Mesendoderm (in vitro differentiated cells): ENCODE results near the gene SCRT2.
"Not testable (repeated sequence)": the region's sequence is repeated elsewhere in the genome, so short reads cannot be mapped to it uniquely, and the experiment has no call there.

Source experiments
- DNase-seq: peaks from one replicate; pipeline ENCODE4 v3.0.0; 2013
- H2AK5ac ChIP-seq: 2 replicates; pipeline ENCODE4 v1.6.1; 2013; ENCODE audit warnings: low read length, inconsistent platforms
- H2BK120ac ChIP-seq: 2 replicates; pipeline ENCODE4 v1.6.1; 2013; ENCODE audit warnings: low read depth, mild to moderate bottlenecking, low read length, moderate library complexity, mixed read lengths
- H2BK15ac ChIP-seq: replicated peaks from 2 replicates; pipeline ENCODE4 v1.6.1; 2013; ENCODE audit warnings: low read depth, mild to moderate bottlenecking, moderate library complexity
- H2BK5ac ChIP-seq: 2 replicates; pipeline ENCODE4 v1.6.1; 2013; ENCODE audit warnings: low read length, inconsistent platforms
- H3K18ac ChIP-seq: 2 replicates; pipeline ENCODE4 v1.6.1; 2013; ENCODE audit warnings: mild to moderate bottlenecking, low read length, mixed read lengths
- H3K23ac ChIP-seq: one replicate; pipeline ENCODE4 v1.6.1; 2013; ENCODE audit warnings: low read length
- H3K27ac ChIP-seq: 2 replicates; pipeline ENCODE4 v1.5.1; 2013; ENCODE audit warnings: low read depth, mild to moderate bottlenecking, inconsistent platforms, low read length, moderate library complexity
- H3K27me3 ChIP-seq: 2 replicates; pipeline ENCODE4 v1.6.1; 2013; ENCODE audit warnings: low read length, control low read depth, mild to moderate bottlenecking, inconsistent platforms; ENCODE audit not compliant: insufficient read depth, poor library complexity
- H3K36me3 ChIP-seq: 2 replicates; pipeline ENCODE4 v1.6.1; 2013; ENCODE audit warnings: low read length, inconsistent platforms; ENCODE audit not compliant: control insufficient read depth, insufficient read depth
- H3K4ac ChIP-seq: one replicate; pipeline ENCODE4 v1.6.1; 2013; ENCODE audit warnings: low read depth, mild to moderate bottlenecking, low read length, moderate library complexity
- H3K4me1 ChIP-seq: 2 replicates; pipeline ENCODE4 v1.6.1; 2013; ENCODE audit warnings: low read depth, low read length, inconsistent platforms; ENCODE audit not compliant: control insufficient read depth
- H3K4me2 ChIP-seq: 2 replicates; pipeline ENCODE4 v1.6.1; 2013; ENCODE audit warnings: low read length
- H3K4me3 ChIP-seq: 2 replicates; pipeline ENCODE4 v1.5.1; 2013; ENCODE audit warnings: mild to moderate bottlenecking, low read length
- H3K56ac ChIP-seq: one replicate; pipeline ENCODE4 v1.6.1; 2013; ENCODE audit warnings: low read length
- H3K79me1 ChIP-seq: 2 replicates; pipeline ENCODE4 v1.6.1; 2013; ENCODE audit warnings: low read length, inconsistent platforms
- H3K79me2 ChIP-seq: 2 replicates; pipeline ENCODE4 v1.6.1; 2013; ENCODE audit warnings: mild to moderate bottlenecking, low read length; ENCODE audit not compliant: control insufficient read depth, insufficient read depth
- H3K9ac ChIP-seq: 2 replicates; pipeline ENCODE4 v1.6.1; 2013; ENCODE audit warnings: low read length, inconsistent platforms
- H4K5ac ChIP-seq: one replicate; pipeline ENCODE4 v1.6.1; 2013; ENCODE audit warnings: low read length
- H4K8ac ChIP-seq: one replicate; pipeline ENCODE4 v1.6.1; 2013; ENCODE audit warnings: low read depth, mild to moderate bottlenecking, control low read depth, low read length, moderate library complexity
- WGBS: extraction: QIAGEN DNeasy Blood & Tissue Kit; methylation state at CpG from one replicate; pipeline ENCODE4 v1.1.7; 2013; ENCODE audit warnings: low lambda C conversion rate, missing lambda C conversion rate; ENCODE audit not compliant: insufficient coverage; ENCODE audit errors: extremely low coverage; 5-methylcytosine and 5-hydroxymethylcytosine counted together

The SCRT2 gene

DNA sequence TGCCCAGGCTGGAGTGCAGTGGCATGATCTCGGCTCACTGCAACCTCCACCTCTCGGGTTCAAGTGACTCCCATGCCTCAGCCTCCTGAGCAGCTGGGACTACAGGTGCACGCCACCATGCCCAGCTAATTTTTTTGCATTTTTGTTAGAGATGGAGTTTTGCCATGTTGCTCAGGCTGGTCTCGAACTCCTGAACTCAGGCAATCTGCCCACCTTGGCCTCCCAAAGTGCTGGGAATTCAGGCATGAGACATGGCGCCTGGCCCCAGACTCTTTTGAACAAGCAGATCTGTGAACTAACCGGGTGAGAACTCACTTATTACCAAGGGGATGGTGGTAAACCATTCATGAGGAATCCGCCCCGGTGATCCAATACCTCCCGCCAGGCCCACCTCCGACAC lies 18.2 kb upstream of the SCRT2 start:
- DNase-seq, H3K4me2 ChIP-seq, H3K9ac ChIP-seq, H3K36me3 ChIP-seq, H2BK120ac ChIP-seq, H3K4ac ChIP-seq, H2BK5ac ChIP-seq, H3K4me3 ChIP-seq, H3K18ac ChIP-seq, H3K27ac ChIP-seq, H3K79me2 ChIP-seq, H4K5ac ChIP-seq, H3K79me1 ChIP-seq, H3K4me1 ChIP-seq, H4K8ac ChIP-seq, H3K56ac ChIP-seq, H3K27me3 ChIP-seq, H3K23ac ChIP-seq, H2BK15ac ChIP-seq, H2AK5ac ChIP-seq: not testable (repeated sequence)
- WGBS, result no CpG with 5 or more reads among the region's 10 CpGs

GRCh38 chr20:692044-692443 lies 16.4 kb upstream of the SCRT2 start:
- Histone ChIP-seq H3K56ac (no peak overlapping the region), H3K18ac (no peak overlapping the region), H3K79me2 (no peaks in the 10 kb centered on the region), H3K9ac (no peak overlapping the region), H2AK5ac (no peak overlapping the region), H2BK120ac (no peak overlapping the region), H4K8ac (no peak overlapping the region), H3K4me1 (no peaks in the 10 kb centered on the region), H3K79me1 (no peaks in the 10 kb centered on the region), H3K27ac (no peak overlapping the region), H3K23ac (no peak overlapping the region), H3K36me3 (no peaks in the 10 kb centered on the region), H2BK15ac (no peak overlapping the region), H3K27me3 (no peaks in the 10 kb centered on the region), H3K4me2 (no peak overlapping the region), H3K4me3 (no peak overlapping the region), H3K4ac (no peak overlapping the region), H2BK5ac (no peak overlapping the region), H4K5ac (no peak overlapping the region)
- no peak for DNase-seq
- no CpG with 5 or more reads among the region's 1 CpG for WGBS

- Histone ChIP-seq H3K18ac (no peak overlapping the region), H4K5ac (no peak overlapping the region), H4K8ac (no peak overlapping the region), H3K9ac (no peak overlapping the region), H3K27ac (no peak overlapping the region), H3K79me1 (no peaks in the 10 kb centered on the region), H3K23ac (no peak overlapping the region), H3K4me2 (no peak overlapping the region), H2BK5ac (no peak overlapping the region), H3K4me1 (no peaks in the 10 kb centered on the region), H2BK15ac (no peak overlapping the region), H2AK5ac (no peak overlapping the region), H3K79me2 (no peaks in the 10 kb centered on the region), H3K4ac (no peak overlapping the region), H3K56ac (no peak overlapping the region), H3K4me3 (no peak overlapping the region), H2BK120ac (no peak overlapping the region), H3K27me3 (no peaks in the 10 kb centered on the region), H3K36me3 (no peaks in the 10 kb centered on the region)
- DNase-seq, result no peak
- no CpG with 5 or more reads among the region's 1 CpG for WGBS
Observed at GRCh38 chr20:689947-690346, 14.3 kb upstream of the SCRT2 start.

DNA sequence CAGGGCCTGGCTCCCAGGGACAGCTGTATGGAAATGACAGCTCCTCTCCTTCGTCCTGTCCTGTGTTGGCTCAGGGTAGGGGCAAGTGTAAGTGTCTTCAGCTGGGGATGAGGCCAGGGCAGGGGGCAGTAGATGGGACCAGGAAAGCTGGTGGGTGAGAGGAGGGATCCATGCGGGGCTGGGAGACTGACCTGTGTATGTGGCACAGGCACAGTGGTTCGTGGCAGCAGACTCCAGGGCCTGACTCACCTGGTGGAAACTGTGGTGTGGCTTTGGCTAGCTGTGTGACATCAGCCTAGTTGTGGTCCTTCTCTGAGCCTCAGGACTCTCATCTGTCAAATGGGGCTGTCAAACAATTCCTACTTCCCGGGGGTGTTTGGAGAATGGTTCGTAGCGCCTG lies 13.7 kb upstream of the SCRT2 start:
- H3K79me1 ChIP-seq, result no peaks in the 10 kb centered on the region
- no peak for DNase-seq
- H3K79me2 ChIP-seq, result no peaks in the 10 kb centered on the region
- no peak overlapping the region for H3K23ac ChIP-seq
- H3K27me3 ChIP-seq, result no peaks in the 10 kb centered on the region
- H2BK120ac ChIP-seq, result no peak overlapping the region
- no peak overlapping the region for H3K4me2 ChIP-seq
- no peaks in the 10 kb centered on the region for H3K36me3 ChIP-seq
- WGBS, result no CpG with 5 or more reads among the region's 6 CpGs
- no peak overlapping the region for H4K5ac ChIP-seq
- H2BK15ac ChIP-seq, result no peak overlapping the region
- H2BK5ac ChIP-seq, result no peak overlapping the region
- H3K27ac ChIP-seq, result no peak overlapping the region
- no peaks in the 10 kb centered on the region for H3K4me1 ChIP-seq
- H3K4ac ChIP-seq, result no peak overlapping the region
- H3K4me3 ChIP-seq, result no peak overlapping the region
- no peak overlapping the region for H4K8ac ChIP-seq
- no peak overlapping the region for H3K18ac ChIP-seq
- H3K56ac ChIP-seq, result no peak overlapping the region
- no peak overlapping the region for H2AK5ac ChIP-seq
- H3K9ac ChIP-seq, result no peak overlapping the region

DNA sequence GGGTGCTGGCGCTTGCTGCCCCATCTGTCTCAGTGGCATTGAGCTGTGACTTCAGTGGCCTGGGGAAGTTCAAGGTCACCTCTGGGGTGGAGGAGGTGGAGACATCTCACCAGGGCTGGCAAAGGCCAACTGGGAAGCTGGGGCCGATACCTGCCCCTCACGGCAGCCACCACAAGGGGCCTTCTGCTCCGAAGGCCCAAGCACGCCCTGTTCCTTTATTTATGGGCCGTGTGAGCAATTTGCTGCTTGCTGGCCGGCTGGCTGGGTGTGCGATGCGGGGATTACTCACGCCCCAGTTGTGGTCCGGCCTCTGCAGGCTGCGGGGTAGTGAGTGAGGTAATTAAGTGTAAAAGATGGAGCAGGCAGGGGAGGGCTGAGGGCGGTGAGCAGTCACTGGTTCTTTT lies 13.2 kb upstream of the SCRT2 start:
- no peaks in the 10 kb centered on the region for H3K36me3 ChIP-seq
- H4K8ac ChIP-seq, result no peak overlapping the region
- no peak overlapping the region for H2AK5ac ChIP-seq
- no peaks in the 10 kb centered on the region for H3K79me1 ChIP-seq
- H3K4me2 ChIP-seq, result no peak overlapping the region
- no peak overlapping the region for H4K5ac ChIP-seq
- peak; percentile 77 for DNase-seq
- no peak overlapping the region for H2BK15ac ChIP-seq
- no peaks in the 10 kb centered on the region for H3K27me3 ChIP-seq
- no peak overlapping the region for H2BK5ac ChIP-seq
- no peak overlapping the region for H2BK120ac ChIP-seq
- no peak overlapping the region for H3K4me3 ChIP-seq
- H3K23ac ChIP-seq, result no peak overlapping the region
- no peak overlapping the region for H3K4ac ChIP-seq
- no peak overlapping the region for H3K18ac ChIP-seq
- no peak overlapping the region for H3K9ac ChIP-seq
- no peak overlapping the region for H3K27ac ChIP-seq
- WGBS, result no CpG with 5 or more reads among the region's 13 CpGs
- no peaks in the 10 kb centered on the region for H3K79me2 ChIP-seq
- peak overlapping the region; percentile 51 for H3K56ac ChIP-seq
- H3K4me1 ChIP-seq, result no peaks in the 10 kb centered on the region

DNA sequence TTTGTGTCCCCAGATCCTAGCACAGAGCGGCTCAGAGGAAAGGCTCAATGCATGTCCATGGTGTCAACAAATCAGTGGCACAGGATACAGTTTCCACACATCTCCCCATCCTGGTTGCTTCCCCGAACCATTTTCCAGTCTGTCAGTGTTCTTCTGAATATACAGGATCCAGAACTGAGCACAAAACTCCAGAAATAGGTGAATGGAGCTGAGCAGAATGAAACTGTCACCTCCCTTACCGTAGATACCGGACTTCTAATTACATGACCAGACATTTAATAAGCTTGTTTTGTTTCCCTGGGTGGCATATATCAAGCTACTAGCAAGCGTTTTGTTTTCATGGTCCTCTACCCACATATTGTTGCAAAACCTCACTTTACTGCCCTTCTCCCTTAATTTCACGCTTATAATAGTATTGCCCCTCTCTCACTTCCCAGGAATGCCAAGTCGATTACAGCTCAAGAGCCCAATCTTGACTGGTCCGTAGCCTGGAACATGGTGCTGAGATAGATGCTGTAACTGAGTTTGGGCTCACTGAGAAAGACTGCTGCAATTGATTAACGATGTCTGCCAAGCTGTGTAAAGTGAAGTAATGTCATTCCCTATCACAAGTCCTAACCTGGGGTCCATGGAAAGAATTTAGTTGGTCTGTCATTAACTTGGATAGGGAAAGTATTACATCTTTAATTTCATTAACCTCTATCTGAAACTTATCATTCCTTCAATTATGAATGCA lies 12.0 kb upstream of the SCRT2 start:
- no peak overlapping the region for H3K4me2 ChIP-seq
- no peak overlapping the region for H3K23ac ChIP-seq
- DNase-seq, result no peak
- H2BK5ac ChIP-seq, result no peak overlapping the region
- no peak overlapping the region for H3K56ac ChIP-seq
- no peaks in the 10 kb centered on the region for H3K27me3 ChIP-seq
- H3K27ac ChIP-seq, result no peak overlapping the region
- no CpG with 5 or more reads among the region's 9 CpGs for WGBS
- no peak overlapping the region for H3K4ac ChIP-seq
- H3K79me1 ChIP-seq, result no peaks in the 10 kb centered on the region
- no peak overlapping the region for H2AK5ac ChIP-seq
- H3K4me1 ChIP-seq, result no peaks in the 10 kb centered on the region
- H3K79me2 ChIP-seq, result no peaks in the 10 kb centered on the region
- no peak overlapping the region for H4K5ac ChIP-seq
- H4K8ac ChIP-seq, result no peak overlapping the region
- H3K4me3 ChIP-seq, result no peak overlapping the region
- H3K18ac ChIP-seq, result no peak overlapping the region
- H2BK15ac ChIP-seq, result no peak overlapping the region
- no peaks in the 10 kb centered on the region for H3K36me3 ChIP-seq
- no peak overlapping the region for H3K9ac ChIP-seq
- H2BK120ac ChIP-seq, result no peak overlapping the region
